Left ventricle myocardium superior (tissue), 1 donor: ENCODE measurements around the gene DPP7. TPM values are rescaled to one million over a fixed set of nuclear protein-coding genes. Genes with fewer than 3 reads are reported as not detected.

Source experiments
- ATAC-seq: fragments of 200-7000 bp; cut with Tn5 transposase; one replicate; pipeline ENCODE4 v1.9.1; 2020; ENCODE audit warnings: mild to moderate bottlenecking, moderate library complexity
- DNase-seq: peaks from one replicate; pipeline ENCODE4 v3.0.0-alpha.2; 2020
- intact Hi-C: fragments of 100-400 bp; cut with micrococcal nuclease; formaldehyde crosslinking; loops from one replicate; pipeline ENCODE4 v1.11.0; 2022
- total RNA-seq: library from RNA; stranded (reverse); fragmentation: NEBNext Ultra II Directional; extraction: Animal tissue kit (Norgen Biotek cat#: 25700); gene quantifications from one replicate; pipeline ENCODE4 v1.2.1, GENCODE V29; 2021
- donor health status: DM: no; HTN: yes; CAD: no; lungs with severe emphysema.

DPP7 gene
- total RNA-seq, 1 donor from 2014 or later, result 155 TPM

DNA sequence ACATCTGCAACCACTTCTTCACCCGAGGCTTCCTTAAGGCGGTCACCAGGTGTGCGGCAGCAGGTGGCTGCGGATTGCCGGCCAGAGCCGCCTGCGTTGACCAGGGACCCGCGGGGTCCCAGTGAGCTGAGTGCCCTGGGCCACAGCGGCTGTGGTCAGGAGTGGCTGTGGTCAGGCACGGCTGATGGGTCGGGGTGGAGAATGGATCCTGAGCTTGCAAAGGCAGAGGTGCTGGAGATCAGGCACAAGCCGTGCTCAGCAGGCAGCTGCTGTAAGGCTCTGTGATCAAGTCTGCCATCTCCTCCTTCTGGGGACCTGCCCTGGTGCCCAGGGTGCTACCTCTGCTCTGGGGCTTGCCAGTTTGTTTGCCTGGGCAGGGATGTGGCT is 35.1 kb downstream of the DPP7 start:
- intact Hi-C loops, result no loop called here
- DNase-seq (no peak), ATAC-seq (no peak)

DNA sequence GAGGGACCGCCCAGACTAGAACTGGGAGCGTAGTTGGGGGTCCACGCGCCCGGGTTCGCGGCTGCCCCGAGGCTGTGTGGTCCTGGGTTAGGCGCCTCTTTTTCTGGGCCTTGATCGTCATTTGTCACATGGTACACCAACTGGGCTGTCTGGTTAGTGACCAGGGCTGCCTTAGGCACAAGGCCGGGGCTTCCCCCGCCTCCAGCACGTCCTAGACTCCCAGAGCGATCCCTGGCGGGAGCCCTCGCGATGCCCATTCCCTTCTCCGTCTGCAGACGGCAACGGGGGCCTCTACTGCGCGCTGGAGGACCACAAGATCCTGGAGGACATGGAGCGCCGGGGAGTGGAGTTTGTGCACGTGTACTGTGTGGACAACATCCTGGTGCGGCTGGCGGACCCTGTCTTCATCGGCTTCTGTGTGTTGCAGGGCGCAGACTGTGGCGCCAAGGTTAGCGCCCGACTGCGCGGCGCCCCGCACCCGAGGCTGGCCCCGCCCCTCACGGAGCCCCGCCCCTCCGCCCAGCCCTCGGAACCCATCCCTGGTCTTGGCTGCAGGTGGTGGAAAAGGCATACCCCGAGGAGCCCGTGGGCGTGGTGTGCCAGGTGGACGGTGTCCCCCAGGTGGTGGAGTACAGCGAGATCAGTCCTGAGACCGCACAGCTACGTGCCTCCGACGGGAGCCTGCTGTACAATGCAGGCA is 35.7 kb downstream of the DPP7 start:
- intact Hi-C loops, result no loop called here
- no peak for ATAC-seq
- DNase-seq, result no peak

DNA sequence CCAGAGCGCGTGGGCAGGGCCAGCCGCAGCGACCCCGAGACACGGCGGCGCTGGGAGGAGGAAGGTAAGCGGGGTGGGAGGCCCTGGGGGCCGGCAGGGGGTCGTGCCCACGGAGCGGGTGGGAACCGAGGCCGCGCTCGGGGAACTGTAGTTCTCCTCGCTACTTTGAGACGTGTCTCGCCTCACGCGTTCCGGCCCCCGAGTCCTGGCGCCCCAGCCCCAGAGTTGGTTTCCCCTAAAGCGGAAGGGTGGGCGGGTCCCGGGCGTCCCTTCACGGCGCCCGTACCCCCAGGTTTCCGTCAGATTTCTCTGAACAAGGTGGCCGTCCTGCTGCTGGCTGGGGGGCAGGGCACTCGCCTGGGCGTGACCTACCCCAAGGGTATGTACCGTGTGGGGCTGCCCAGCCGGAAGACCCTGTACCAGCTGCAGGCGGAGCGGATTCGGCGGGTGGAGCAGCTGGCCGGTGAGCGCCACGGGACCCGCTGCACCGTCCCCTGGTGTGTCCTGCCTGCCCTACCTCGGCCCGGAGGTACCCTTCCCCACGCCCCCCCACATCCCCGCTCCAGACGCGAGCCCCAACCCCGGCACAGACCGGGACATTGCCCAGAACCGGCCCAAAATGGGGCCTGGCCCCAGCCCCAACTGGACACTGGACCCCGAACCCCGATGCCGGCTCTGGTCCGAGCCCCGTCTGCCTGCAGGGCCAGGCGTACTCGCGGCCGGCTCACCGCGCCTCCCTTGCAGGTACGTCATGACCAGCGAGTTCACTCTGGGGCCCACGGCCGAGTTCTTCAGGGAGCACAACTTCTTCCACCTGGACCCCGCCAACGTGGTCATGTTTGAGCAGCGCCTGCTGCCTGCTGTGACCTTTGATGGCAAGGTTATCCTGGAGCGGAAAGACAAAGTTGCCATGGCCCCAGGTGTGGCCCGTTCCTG is 36.5 kb downstream of the DPP7 start:
- intact Hi-C loops, result no loop called here
- peak; percentile 13 for ATAC-seq
- peak; percentile 60 for DNase-seq

DNA sequence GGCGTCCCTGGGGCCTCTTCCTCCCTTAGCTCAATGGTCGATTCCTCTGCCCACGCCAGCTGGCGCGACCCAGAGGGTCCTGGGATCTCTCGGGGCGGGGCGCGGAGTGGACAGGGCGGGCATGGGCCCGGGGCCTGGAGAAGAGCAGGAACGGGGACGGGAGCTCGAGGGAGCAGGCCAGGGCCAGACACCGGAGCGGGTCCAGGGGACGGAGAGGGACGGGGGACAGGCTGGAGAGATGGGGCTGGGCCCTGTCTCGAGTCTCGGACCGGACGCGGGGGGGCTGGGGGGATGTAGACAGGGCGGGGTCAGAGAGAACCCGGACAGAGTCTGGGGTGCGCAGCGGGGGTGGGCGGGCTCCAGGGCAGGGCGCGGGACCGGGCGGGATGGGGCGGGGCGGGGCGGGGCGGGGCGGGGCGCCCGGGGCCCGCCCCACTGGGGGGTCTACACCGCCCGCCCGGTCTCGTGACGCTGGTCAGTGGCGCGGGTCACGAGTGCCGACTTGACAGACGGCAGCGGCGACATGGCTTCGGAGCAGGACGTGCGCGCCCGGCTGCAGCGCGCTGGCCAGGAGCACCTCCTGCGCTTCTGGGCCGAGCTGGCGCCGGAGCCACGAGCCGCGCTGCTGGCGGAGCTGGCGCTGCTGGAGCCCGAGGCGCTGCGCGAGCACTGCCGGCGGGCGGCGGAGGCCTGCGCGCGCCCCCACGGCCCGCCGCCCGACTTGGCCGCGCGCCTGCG is 37.4 kb downstream of the DPP7 start, which contains the start of gene UAP1L1:
Gene UAP1L1, plus strand, starts transcription at position 508 of the 738 bp plus-strand sequence. Its CDS starts 16 bp downstream, at position 524.
- intact Hi-C loops, result no loop called here
- DNase-seq, result peak; percentile 91
- ATAC-seq, result peak; percentile 78

- ATAC-seq (no peak), DNase-seq (no peak)
- intact Hi-C loops, result no loop called here
Observed at GRCh38 chr9:137076636-137077009, 37.9 kb downstream of the DPP7 start.

DNA sequence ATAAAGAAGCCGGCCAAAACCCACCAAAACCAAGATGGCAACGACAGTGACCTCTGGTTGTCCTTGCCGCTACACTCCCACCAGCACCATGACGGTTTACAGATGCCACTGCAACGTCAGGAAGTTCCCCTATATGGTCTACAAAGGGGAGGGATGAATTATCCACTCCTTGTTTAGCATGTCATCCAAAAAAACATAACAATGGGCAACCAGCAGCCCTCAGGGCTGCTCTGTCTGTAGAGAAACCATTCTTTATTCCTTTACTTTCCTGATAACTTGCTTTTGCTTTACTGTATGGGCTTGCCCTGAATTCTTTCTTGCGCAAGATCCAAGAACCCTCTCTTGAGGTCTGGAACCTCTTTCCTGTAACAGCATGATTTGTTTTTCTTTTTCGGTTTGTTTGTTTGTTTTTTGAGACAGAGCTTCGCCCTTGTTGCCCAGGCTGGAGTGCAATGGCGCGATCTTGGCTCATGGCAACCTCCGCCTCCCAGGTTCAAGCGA is 39.2 kb downstream of the DPP7 start:
- intact Hi-C loops, result no loop called here
- ATAC-seq (no peak), DNase-seq (no peak)

GRCh38 chr9:137074657-137075274 is 39.8 kb downstream of the DPP7 start:
- ATAC-seq (no peak), DNase-seq (no peak)
- intact Hi-C loops, result no loop called here

- no peak for DNase-seq
- ATAC-seq, result no peak
Observed at GRCh38 chr9:137073992-137074399, 40.5 kb downstream of the DPP7 start.

GRCh38 chr9:137071282-137071681 is 43.3 kb downstream of the DPP7 start:
- ATAC-seq (no peak), DNase-seq (no peak)
- intact Hi-C loops, result no loop called here

More at GRCh38 chr9:137073992-137074399, 40.5 kb downstream of the DPP7 start:
- intact Hi-C loops, result no loop called here

GRCh38 chr9:137070906-137071275 is 43.6 kb downstream of the DPP7 start:
- intact Hi-C loops, result no loop called here
- DNase-seq (peak; percentile 75), ATAC-seq (peak; percentile 62)

- ATAC-seq (peak; percentile 94), DNase-seq (peak; percentile 93)
- intact Hi-C loops, result no loop called here
Observed at GRCh38 chr9:137070201-137070905, 44.2 kb downstream of the DPP7 start, which contains the start of gene SAPCD2. SAPCD2 (minus strand) TSS chr9:137070557; CDS start chr9:137070460, 97 bp downstream.

GRCh38 chr9:137069508-137070091 is 44.9 kb downstream of the DPP7 start:
- ATAC-seq (no peak), DNase-seq (peak; percentile 27)
- intact Hi-C loops, result no loop called here

DNA sequence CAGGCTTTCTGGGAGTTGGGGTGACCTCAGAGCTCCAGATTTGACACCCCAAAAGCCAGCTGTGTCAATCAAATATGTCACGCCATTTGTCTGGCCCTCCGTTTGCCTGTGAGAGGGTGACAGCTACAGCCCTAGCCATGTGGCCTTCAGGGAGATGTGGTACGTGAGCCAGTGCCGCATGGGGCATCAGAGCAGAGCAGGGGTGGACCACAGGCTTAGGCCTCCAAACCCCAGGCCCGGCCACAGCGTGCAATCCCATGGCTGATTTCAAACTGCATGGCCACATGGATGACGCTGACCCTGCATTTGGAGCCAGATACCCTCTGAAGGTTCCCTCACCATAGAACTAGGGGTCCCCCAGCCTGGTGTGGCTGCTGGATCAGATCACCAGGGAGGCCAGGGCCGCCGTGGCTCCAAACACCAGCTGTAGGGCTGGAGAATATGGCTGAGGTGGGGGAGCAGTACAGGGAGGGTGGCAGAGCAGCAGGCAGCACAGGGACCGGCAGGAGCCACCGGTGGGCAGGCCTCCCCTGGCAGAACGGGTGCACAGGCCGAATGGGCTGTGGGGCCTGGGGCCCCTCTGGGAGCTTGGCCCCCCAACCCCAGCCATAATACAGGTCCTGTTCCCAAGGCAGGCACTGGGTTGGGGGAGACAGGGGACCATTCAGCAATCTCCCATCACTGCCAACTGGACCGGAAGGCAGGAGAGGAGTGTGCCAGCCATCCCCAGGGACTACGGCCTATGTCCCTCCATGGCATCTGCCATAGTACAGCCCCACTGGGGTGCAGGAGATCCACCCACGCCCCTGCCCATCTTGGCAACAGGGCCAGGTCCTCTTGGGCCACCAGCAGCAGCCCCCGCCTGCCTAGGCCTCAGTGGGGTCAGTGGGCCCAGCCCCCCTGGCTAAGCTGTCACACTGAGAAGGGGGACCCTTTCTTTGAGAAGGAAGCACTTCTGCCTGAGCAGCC is 45.7 kb downstream of the DPP7 start:
- ATAC-seq (no peak), DNase-seq (peak; percentile 20)
- intact Hi-C loops, result no loop called here

DNA sequence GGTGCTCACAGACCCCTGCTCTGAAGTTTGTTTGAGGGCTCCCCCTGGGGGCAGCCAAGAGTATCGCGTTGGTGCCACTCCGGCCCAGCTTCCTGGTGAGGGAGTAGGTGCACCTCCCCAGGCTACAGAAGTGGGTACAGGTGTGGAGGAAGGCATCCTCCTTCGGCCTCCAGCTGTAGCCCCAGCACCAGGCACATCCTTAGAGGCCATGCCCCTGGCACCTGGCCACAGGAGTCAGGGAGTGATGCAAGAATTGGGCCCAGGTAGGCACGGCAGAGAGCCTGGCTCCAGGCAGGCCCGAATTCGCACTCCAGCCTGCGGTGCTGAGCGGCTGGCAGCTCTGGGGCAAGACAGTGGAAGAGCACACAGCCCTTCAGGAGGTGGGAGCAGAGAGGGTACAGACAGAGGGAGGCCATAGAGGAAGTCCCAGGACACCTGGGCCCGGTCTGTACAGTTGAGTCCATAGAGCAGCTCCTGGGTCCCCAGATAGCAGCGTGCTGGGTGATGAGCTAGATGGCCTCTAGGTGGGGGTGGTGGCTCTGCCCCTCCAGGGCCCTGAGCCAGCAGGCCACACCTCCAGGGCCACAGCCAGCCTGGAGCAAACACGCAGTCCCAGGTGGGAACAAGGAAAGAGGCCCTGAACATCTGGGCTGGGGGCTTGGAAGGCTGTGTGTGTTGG is 46.5 kb downstream of the DPP7 start:
- DNase-seq, result peak; percentile 83
- intact Hi-C loops, result no loop called here
- peak; percentile 44 for ATAC-seq

GRCh38 chr9:137066096-137066861 is 48.3 kb downstream of the DPP7 start:
- no peak for ATAC-seq

More at GRCh38 chr9:137066096-137066861, 48.3 kb downstream of the DPP7 start:
- intact Hi-C loops, result no loop called here
- no peak for DNase-seq
